Loucy (cell line): ENCODE data around the gene COX19.

Experiments used
- CTCF ChIP-seq: fragments of 200-600 bp; sonication (generic); conservative IDR thresholded peaks from 2 replicates; pipeline ENCODE4 v1.5.1; 2014; ENCODE audit warnings: mild to moderate bottlenecking, antibody characterized with exemption, low read length
- EZH2phosphoT487 ChIP-seq: fragments of 200-600 bp; IDR thresholded peaks from 2 replicates; pipeline ENCODE4 v1.6.1; 2018; ENCODE audit warnings: antibody characterized with exemption, mild to moderate bottlenecking, moderate library complexity, borderline replicate concordance

DNA sequence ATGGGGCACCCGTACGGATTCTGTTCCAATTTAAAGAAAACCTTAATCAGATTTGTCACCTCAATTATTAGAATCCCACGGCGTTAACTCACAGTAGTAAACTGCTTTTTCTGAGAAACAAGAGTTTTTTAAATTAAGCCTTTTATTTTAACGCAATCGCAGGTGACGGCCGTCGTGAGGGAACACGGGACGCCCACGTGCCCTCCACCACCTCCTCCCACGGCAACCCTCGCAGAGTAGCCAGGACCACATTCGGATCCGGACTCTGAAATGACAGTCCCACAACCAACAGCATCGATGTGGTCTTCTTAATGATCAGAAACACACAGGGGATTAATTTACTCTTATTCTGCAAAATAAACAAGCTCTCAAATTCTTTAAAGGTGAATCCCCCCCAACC is 47.0 kb upstream of the COX19 start:
- no peak for TF ChIP-seq CTCF
- no peak for TF ChIP-seq EZH2phosphoT487
